Smooth muscle cell (in vitro differentiated cells): ENCODE results near the gene IFT88. TPM values are rescaled to one million over a fixed set of nuclear protein-coding genes. Genes with fewer than 3 reads are reported as not detected.

Experiments used
- DNase-seq: peaks from one replicate; lab custom pipeline; 2025; ENCODE audit not compliant: unreplicated experiment; lab: John Stamatoyannopoulos, UW
- H2AFZ ChIP-seq: fragments of 200-600 bp; sonication (generic); 2 replicates; pipeline ENCODE4 v1.6.0; 2016; ENCODE audit warnings: antibody characterized with exemption, low read depth, mild to moderate bottlenecking
- H3F3A ChIP-seq: fragments of 200-600 bp; sonication (generic); 2 replicates; pipeline ENCODE4 v1.6.0; 2017; ENCODE audit warnings: antibody characterized with exemption, low read depth
- H3K27ac ChIP-seq: fragments of 200-600 bp; sonication (generic); 2 replicates; pipeline ENCODE4 v1.5.1; 2016; ENCODE audit warnings: low read depth, mild to moderate bottlenecking
- H3K27me3 ChIP-seq: fragments of 200-600 bp; sonication (generic); 2 replicates; pipeline ENCODE4 v1.6.1; 2016; ENCODE audit warnings: low read depth, mild to moderate bottlenecking
- H3K36me3 ChIP-seq: fragments of 200-600 bp; sonication (generic); 2 replicates; pipeline ENCODE4 v1.5.1; 2016; ENCODE audit warnings: low read depth
- H3K4me1 ChIP-seq: fragments of 200-600 bp; sonication (generic); 2 replicates; pipeline ENCODE4 v1.5.1; 2016; ENCODE audit warnings: low read depth
- H3K4me2 ChIP-seq: fragments of 200-600 bp; sonication (generic); 2 replicates; pipeline ENCODE4 v1.6.0; 2016; ENCODE audit warnings: mild to moderate bottlenecking
- H3K4me3 ChIP-seq: fragments of 200-600 bp; sonication (generic); 2 replicates; pipeline ENCODE4 v1.5.1; 2016; ENCODE audit warnings: mild to moderate bottlenecking
- H3K79me2 ChIP-seq: fragments of 200-600 bp; sonication (generic); 2 replicates; pipeline ENCODE4 v1.6.0; 2016; ENCODE audit warnings: low read depth, mild to moderate bottlenecking
- H3K9ac ChIP-seq: fragments of 200-600 bp; sonication (generic); 2 replicates; pipeline ENCODE4 v1.6.0; 2016; ENCODE audit warnings: low read depth
- H3K9me3 ChIP-seq: fragments of 200-600 bp; sonication (generic); replicated peaks from 2 replicates; pipeline ENCODE4 v1.5.1; 2016; ENCODE audit warnings: low read depth
- H4K20me1 ChIP-seq: fragments of 200-600 bp; sonication (generic); 2 replicates; pipeline ENCODE4 v1.6.0; 2016; ENCODE audit warnings: low read depth
- WGBS: methylation state at CpG from one replicate; pipeline ENCODE4 v1.1.7; 2016; ENCODE audit warnings: low lambda C conversion rate; 5-methylcytosine and 5-hydroxymethylcytosine counted together
- polyA plus RNA-seq: library from polyadenylated mRNA; unstranded; fragments of >200 nt; fragmentation: Nextera tagmentation; extraction: Ambion mirVana; gene quantifications from 2 replicates; pipeline ENCODE4 v1.2.1, GENCODE V29; 2016
- small RNA-seq: library from RNA; depleted of rRNA; stranded (forward); fragments of <200 nt; gene quantifications from one replicate; pipeline ENCODE3, GENCODE V24; 2014
- total RNA-seq: library from RNA; depleted of rRNA; stranded (reverse); fragments of >200 nt; gene quantifications from 2 replicates; pipeline ENCODE4 v1.2.3, GENCODE V29; 2014
- TF ChIP-seq, protein P1 (sequence below): fragments of 200-600 bp; sonication (generic); IDR thresholded peaks from 2 replicates; pipeline ENCODE4 v1.5.1; 2017; ENCODE audit warnings: borderline replicate concordance, mild to moderate bottlenecking, antibody characterized with exemption; ENCODE audit not compliant: insufficient read depth, poor library complexity, severe bottlenecking

IFT88 gene
- total and polyA plus RNA-seq, 2 experiments from 2014 or later: 9.0 to 13.4 TPM

DNA sequence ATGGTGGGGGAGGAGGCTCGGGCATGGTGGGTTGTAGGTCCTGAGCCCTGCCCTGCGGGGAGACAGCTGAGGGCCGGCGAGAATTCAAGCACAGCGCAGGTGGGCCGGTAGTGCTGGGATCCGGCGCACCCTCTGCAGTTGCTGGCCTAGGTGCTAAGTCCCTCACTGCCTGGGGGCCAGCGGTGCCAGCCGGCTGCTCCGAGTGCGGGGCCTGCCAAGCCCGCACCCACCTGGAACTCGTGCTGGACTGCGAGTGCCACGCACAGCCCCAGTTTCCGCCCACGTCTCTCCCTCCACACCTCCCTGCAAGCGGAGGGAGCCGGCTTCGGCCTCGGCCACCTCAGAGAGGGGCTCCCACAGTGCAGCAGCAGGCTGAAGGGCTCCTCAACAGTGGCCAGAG, 173.1 kb downstream of the IFT88 start:
- TF ChIP-seq, protein P1, sequence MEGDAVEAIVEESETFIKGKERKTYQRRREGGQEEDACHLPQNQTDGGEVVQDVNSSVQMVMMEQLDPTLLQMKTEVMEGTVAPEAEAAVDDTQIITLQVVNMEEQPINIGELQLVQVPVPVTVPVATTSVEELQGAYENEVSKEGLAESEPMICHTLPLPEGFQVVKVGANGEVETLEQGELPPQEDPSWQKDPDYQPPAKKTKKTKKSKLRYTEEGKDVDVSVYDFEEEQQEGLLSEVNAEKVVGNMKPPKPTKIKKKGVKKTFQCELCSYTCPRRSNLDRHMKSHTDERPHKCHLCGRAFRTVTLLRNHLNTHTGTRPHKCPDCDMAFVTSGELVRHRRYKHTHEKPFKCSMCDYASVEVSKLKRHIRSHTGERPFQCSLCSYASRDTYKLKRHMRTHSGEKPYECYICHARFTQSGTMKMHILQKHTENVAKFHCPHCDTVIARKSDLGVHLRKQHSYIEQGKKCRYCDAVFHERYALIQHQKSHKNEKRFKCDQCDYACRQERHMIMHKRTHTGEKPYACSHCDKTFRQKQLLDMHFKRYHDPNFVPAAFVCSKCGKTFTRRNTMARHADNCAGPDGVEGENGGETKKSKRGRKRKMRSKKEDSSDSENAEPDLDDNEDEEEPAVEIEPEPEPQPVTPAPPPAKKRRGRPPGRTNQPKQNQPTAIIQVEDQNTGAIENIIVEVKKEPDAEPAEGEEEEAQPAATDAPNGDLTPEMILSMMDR: no peak
- Histone ChIP-seq H2AFZ (no peak overlapping the region), H3K27ac (no peak overlapping the region), H3K9me3 (no peaks in the 10 kb centered on the region), H3K4me3 (no peak overlapping the region), H3K4me2 (no peak overlapping the region), H3K79me2 (no peaks in the 10 kb centered on the region), H3F3A (no peaks in the 10 kb centered on the region), H4K20me1 (no peaks in the 10 kb centered on the region), H3K36me3 (no peaks in the 10 kb centered on the region), H3K27me3 (no peaks in the 10 kb centered on the region), H3K4me1 (no peaks in the 10 kb centered on the region), H3K9ac (no peak overlapping the region)
- no peak for DNase-seq
- WGBS: 96% methylated on average over 9 of the region's 22 CpGs

Small RNAs within 50 kb of the gene (small RNA-seq; reads per million reads assigned to genes)
- gene RNU2-7P: 0.37 reads per million, percentile 11 among the genes with 10 or more reads in this experiment

Other genes starting within 250 kb of the IFT88 start
- 6.5 and 13.6 TPM in 2 replicates for gene CRYL1, start 41.3 kb upstream of the IFT88 start, total RNA-seq
- gene CRYL1, start 41.3 kb upstream of the IFT88 start, polyA plus RNA-seq: 7.2 and 12.4 TPM in 2 replicates
- 2.4 and 4.1 TPM in 2 replicates for gene IL17D, start 136.5 kb downstream of the IFT88 start, total RNA-seq
- gene IL17D, start 136.5 kb downstream of the IFT88 start, polyA plus RNA-seq: 6.5 and 7.0 TPM in 2 replicates
- 7.4 and 17.3 TPM in 2 replicates for gene EEF1AKMT1, start 206.8 kb downstream of the IFT88 start, total RNA-seq
- gene EEF1AKMT1, start 206.8 kb downstream of the IFT88 start, polyA plus RNA-seq: 14.6 and 15.0 TPM in 2 replicates